Loucy (cell line): ENCODE results near the gene SCART1.
"Not testable (repeated sequence)": the region's sequence is repeated elsewhere in the genome, so short reads cannot be mapped to it uniquely, and the experiment has no call there.

Experiments used
- CTCF ChIP-seq: fragments of 200-600 bp; sonication (generic); conservative IDR thresholded peaks from 2 replicates; pipeline ENCODE4 v1.5.1; 2014; ENCODE audit warnings: mild to moderate bottlenecking, antibody characterized with exemption, low read length
- EZH2phosphoT487 ChIP-seq: fragments of 200-600 bp; IDR thresholded peaks from 2 replicates; pipeline ENCODE4 v1.6.1; 2018; ENCODE audit warnings: antibody characterized with exemption, mild to moderate bottlenecking, moderate library complexity, borderline replicate concordance

DNA sequence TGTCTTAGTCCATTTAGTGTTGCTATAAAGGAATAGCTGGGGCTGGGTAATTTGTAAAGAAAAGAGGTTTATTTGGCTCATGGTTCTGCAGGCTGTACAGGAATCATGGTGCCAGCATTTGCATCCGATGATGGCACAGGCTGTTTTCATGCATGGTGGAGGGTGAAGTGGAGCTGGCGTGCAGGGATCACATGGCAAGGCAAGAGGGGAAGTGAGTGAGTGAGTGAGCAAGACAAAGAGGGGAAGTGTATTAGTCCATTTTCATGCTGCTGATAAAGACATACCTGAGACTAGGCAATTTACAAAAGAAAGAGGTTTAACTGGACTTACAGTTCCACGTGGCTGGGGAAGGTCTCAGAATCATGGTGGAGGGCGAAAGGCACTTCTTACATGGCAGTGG is 39.8 kb downstream of the SCART1 start:
- TF ChIP-seq CTCF, EZH2phosphoT487: not testable (repeated sequence)
